Measurements from ENCODE around the gene GSG1. TPM values are rescaled to one million over a fixed set of nuclear protein-coding genes. Genes with fewer than 3 reads are reported as not detected.

The GSG1 gene
- total RNA-seq = not detected
- long read RNA-seq, donor 1, partial matches to known transcripts = 0 of 1 reads
- long read RNA-seq, donor 1, other reads (novel, unspliced or antisense) = 1 of 1 reads
- long read RNA-seq, donor 2 = 0 reads

DNA sequence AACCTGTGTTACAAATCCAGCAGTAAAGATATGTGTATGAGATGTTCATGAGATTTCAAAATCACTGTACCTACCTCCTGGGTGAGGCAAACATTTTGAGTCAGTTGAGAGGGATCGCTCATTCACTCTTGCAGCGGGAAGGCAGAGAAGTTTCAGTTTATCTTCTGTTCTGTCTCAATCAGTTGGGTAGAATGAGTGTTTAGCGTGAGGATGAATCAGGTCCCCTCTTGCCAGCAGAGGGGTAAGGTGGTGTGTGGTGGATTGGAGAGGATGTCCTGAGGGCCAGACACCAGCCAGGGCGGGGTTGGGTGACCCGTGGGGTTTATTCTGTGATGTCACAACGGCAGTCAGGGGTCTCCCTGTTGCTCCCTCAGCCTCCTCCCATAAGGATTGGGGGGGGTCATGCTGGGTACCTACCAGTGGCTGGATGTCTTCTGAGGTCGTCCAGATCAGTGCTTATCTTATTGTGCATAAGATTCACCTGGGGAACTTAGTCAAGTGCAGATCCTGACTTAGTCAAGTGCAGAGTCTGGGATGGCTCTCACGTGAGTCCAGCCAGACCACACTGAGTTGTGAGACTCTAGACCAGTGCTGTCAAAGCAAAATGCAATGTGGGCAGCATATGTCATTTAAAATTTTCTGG, at the start of gene GSG1:
TSS of gene GSG1 (minus strand) at position 277 of the 643 bp plus-strand sequence. CDS start at position 122, 155 bp downstream.
- Histone ChIP-seq H3K36me3 (ENCODE audit: low read depth) (no peaks in the 10 kb centered on the region), H3K4me3 (no peak within 1 kb of the TSS), H3K4me1 (ENCODE audit: low read depth) (peaks cover 23% of the 10 kb centered on the region), H3K9me3 (no peaks in the 10 kb centered on the region)
- TF ChIP-seq, protein P1, sequence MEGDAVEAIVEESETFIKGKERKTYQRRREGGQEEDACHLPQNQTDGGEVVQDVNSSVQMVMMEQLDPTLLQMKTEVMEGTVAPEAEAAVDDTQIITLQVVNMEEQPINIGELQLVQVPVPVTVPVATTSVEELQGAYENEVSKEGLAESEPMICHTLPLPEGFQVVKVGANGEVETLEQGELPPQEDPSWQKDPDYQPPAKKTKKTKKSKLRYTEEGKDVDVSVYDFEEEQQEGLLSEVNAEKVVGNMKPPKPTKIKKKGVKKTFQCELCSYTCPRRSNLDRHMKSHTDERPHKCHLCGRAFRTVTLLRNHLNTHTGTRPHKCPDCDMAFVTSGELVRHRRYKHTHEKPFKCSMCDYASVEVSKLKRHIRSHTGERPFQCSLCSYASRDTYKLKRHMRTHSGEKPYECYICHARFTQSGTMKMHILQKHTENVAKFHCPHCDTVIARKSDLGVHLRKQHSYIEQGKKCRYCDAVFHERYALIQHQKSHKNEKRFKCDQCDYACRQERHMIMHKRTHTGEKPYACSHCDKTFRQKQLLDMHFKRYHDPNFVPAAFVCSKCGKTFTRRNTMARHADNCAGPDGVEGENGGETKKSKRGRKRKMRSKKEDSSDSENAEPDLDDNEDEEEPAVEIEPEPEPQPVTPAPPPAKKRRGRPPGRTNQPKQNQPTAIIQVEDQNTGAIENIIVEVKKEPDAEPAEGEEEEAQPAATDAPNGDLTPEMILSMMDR (IDR thresholded peaks at IDR 0.05) = no peak
- intact Hi-C loops (cut with DNase I, micrococcal nuclease) = loop anchor here in 1 of 2 donors (5.0 kb wide), 1 partner anchor 94 kb away; the partner anchor contains the start of gene EMP1
- ATAC-seq (no peak), DNase-seq (no peak)

GRCh38 chr12:13153180-13153579, 49.7 kb upstream of the GSG1 start:
- DNase-seq (no peak), ATAC-seq (no peak)
- no peak overlapping the region for H3K4me3 ChIP-seq
- H3K9me3 ChIP-seq = no peaks in the 10 kb centered on the region
- H3K4me1 ChIP-seq (ENCODE audit: low read depth) = no peaks in the 10 kb centered on the region
- intact Hi-C loops (cut with DNase I, micrococcal nuclease) = no loop called here
- TF ChIP-seq, protein P1 (IDR thresholded peaks at IDR 0.05) = no peak
- H3K36me3 ChIP-seq (ENCODE audit: low read depth) = no peaks in the 10 kb centered on the region

- TF ChIP-seq, protein P1 (IDR thresholded peaks at IDR 0.05) = no peak
- no peak for DNase-seq
- H3K36me3 ChIP-seq (ENCODE audit: low read depth) = no peaks in the 10 kb centered on the region
- ATAC-seq = no peak
- no peaks in the 10 kb centered on the region for H3K9me3 ChIP-seq
- no peaks in the 10 kb centered on the region for H3K4me1 ChIP-seq (ENCODE audit: low read depth)
- H3K4me3 ChIP-seq = no peak overlapping the region
- intact Hi-C loops (cut with DNase I, micrococcal nuclease) = no loop called here
These were observed 49.3 kb upstream of the GSG1 start for GRCh38 chr12:13152756-13153155.

GRCh38 chr12:13152281-13152680, 48.8 kb upstream of the GSG1 start:
- intact Hi-C loops (cut with DNase I, micrococcal nuclease) = no loop called here
- peak; percentile 27 for ATAC-seq

GRCh38 chr12:13149411-13149810, 45.9 kb upstream of the GSG1 start:
- no peak for DNase-seq
- no peak overlapping the region for H3K4me3 ChIP-seq
- ATAC-seq = no peak
- TF ChIP-seq, protein P1 (IDR thresholded peaks at IDR 0.05) = no peak
- no peaks in the 10 kb centered on the region for H3K36me3 ChIP-seq (ENCODE audit: low read depth)
- intact Hi-C loops (cut with DNase I, micrococcal nuclease) = no loop called here
- no peaks in the 10 kb centered on the region for H3K4me1 ChIP-seq (ENCODE audit: low read depth)
- H3K9me3 ChIP-seq = no peaks in the 10 kb centered on the region

More at GRCh38 chr12:13152281-13152680, 48.8 kb upstream of the GSG1 start:
- TF ChIP-seq, protein P1 (IDR thresholded peaks at IDR 0.05) = no peak
- H3K4me3 ChIP-seq = no peak overlapping the region
- H3K9me3 ChIP-seq = no peaks in the 10 kb centered on the region
- no peaks in the 10 kb centered on the region for H3K4me1 ChIP-seq (ENCODE audit: low read depth)
- no peak for DNase-seq
- no peaks in the 10 kb centered on the region for H3K36me3 ChIP-seq (ENCODE audit: low read depth)
